ENCODE data around the gene KIAA0319L. TPM values are rescaled to one million over a fixed set of nuclear protein-coding genes. Genes with fewer than 3 reads are reported as not detected.

Gene KIAA0319L
- total RNA-seq, 4 donors from 2014 or later = 65.8 to 123 (median 111) TPM

GRCh38 chr1:35539824-35540261, 17.4 kb downstream of the KIAA0319L start:
- H3K27me3 ChIP-seq = no peaks in the 10 kb centered on the region
- WGBS, 2 donors = 57 to 71% methylated on average over 1 of the region's 1 CpG
- no peaks in the 10 kb centered on the region for H3K36me3 ChIP-seq
- no peak overlapping the region for H3K4me3 ChIP-seq (replicated peaks in 1 of 3)
- H3K9me3 ChIP-seq = no peaks in the 10 kb centered on the region
- intact Hi-C loops (cut with DNase I) = no loop called here
- DNase-seq = no peak
- no peak for TF ChIP-seq CTCF (IDR thresholded peaks at IDR 0.05)
- no peak for TF ChIP-seq POLR2A (IDR thresholded peaks at IDR 0.05)
- H3K4me1 ChIP-seq = peaks cover 14 to 72% of the 10 kb centered on the region in 2 donors
- H3K27ac ChIP-seq = peak overlapping the region in 2 of 3 donors; percentile 18 to 35

- H3K36me3 ChIP-seq = no peaks in the 10 kb centered on the region
- no peaks in the 10 kb centered on the region for H3K27me3 ChIP-seq
- peaks cover 14 to 70% of the 10 kb centered on the region in 2 donors for H3K4me1 ChIP-seq
- intact Hi-C loops (cut with DNase I) = no loop called here
- DNase-seq = peak; percentile 40 to 46
- TF ChIP-seq POLR2A (IDR thresholded peaks at IDR 0.05) (no peak), CTCF (IDR thresholded peaks at IDR 0.05) (no peak)
- no peaks in the 10 kb centered on the region for H3K9me3 ChIP-seq
- H3K4me3 ChIP-seq (replicated peaks in 1 of 3) = no peak overlapping the region
- H3K27ac ChIP-seq = peak overlapping the region in 2 of 3 donors; percentile 18 to 35
- 48 to 63% methylated on average over 6 of the region's 6 CpGs for WGBS, 2 donors
Measured at GRCh38 chr1:35539073-35539823, 18.0 kb downstream of the KIAA0319L start.

- H3K4me1 ChIP-seq = peaks cover 11 to 64% of the 10 kb centered on the region in 2 donors
- TF ChIP-seq POLR2A (IDR thresholded peaks at IDR 0.05) = no peak
- TF ChIP-seq CTCF (IDR thresholded peaks at IDR 0.05) = no peak
- no peak overlapping the region for H3K4me3 ChIP-seq (replicated peaks in 1 of 3)
- no peaks in the 10 kb centered on the region for H3K36me3 ChIP-seq
- 92% methylated on average over 1 of the region's 1 CpG for WGBS, 2 donors
- H3K27ac ChIP-seq = no peak overlapping the region
- no peak for DNase-seq
- H3K9me3 ChIP-seq = no peaks in the 10 kb centered on the region
- no peaks in the 10 kb centered on the region for H3K27me3 ChIP-seq
- intact Hi-C loops (cut with DNase I) = no loop called here
Measured at GRCh38 chr1:35537806-35538205, 19.4 kb downstream of the KIAA0319L start.

- no peaks in the 10 kb centered on the region for H3K27me3 ChIP-seq
- no peak overlapping the region for H3K4me3 ChIP-seq (replicated peaks in 1 of 3)
- WGBS, 2 donors = 93 to 97% methylated on average over 2 of the region's 2 CpGs
- H3K9me3 ChIP-seq = no peaks in the 10 kb centered on the region
- no peaks in the 10 kb centered on the region for H3K36me3 ChIP-seq
- peaks cover 9 to 59% of the 10 kb centered on the region in 2 donors for H3K4me1 ChIP-seq
- H3K27ac ChIP-seq = no peak overlapping the region
- TF ChIP-seq CTCF (IDR thresholded peaks at IDR 0.05) (no peak), POLR2A (IDR thresholded peaks at IDR 0.05) (no peak)
- no peak for DNase-seq
- intact Hi-C loops (cut with DNase I) = no loop called here
Measured at GRCh38 chr1:35536556-35537162, 20.5 kb downstream of the KIAA0319L start.

- Histone ChIP-seq H3K4me1 (peaks cover 9 to 45% of the 10 kb centered on the region in 2 donors), H3K4me3 (replicated peaks in 1 of 3) (no peak overlapping the region), H3K9me3 (no peaks in the 10 kb centered on the region), H3K27me3 (no peaks in the 10 kb centered on the region), H3K27ac (no peak overlapping the region), H3K36me3 (no peaks in the 10 kb centered on the region)
- intact Hi-C loops (cut with DNase I) = no loop called here
- TF ChIP-seq POLR2A (IDR thresholded peaks at IDR 0.05) (no peak), CTCF (IDR thresholded peaks at IDR 0.05) (no peak)
- DNase-seq = no peak
Measured at GRCh38 chr1:35535243-35535642, 22.0 kb downstream of the KIAA0319L start.

Data from thyroid gland (tissue), 4 donors.